HepG2 (cell line): ENCODE data around the gene NME7.

Experiments used
- ELF4 ChIP-seq: sonication (generic); formaldehyde crosslinking; IDR thresholded peaks from 2 replicates; pipeline ENCODE4 v1.5.0; 2020; ENCODE audit warnings: missing genetic modification reagents, mild to moderate bottlenecking, moderate library complexity, borderline replicate concordance
- HNRNPK ChIP-seq: fragments of 200-400 bp; formaldehyde crosslinking; IDR thresholded peaks from 2 replicates; pipeline ENCODE4 v1.6.1; 2018; ENCODE audit warnings: low read length, low read depth, moderate library complexity, mild to moderate bottlenecking; ENCODE audit not compliant: poor library complexity, severe bottlenecking
- MXD1 ChIP-seq: sonication (generic); formaldehyde crosslinking; IDR thresholded peaks from 2 replicates; pipeline ENCODE4 v1.4.0; 2020; ENCODE audit warnings: mild to moderate bottlenecking, missing genetic modification reagents
- ZNF430 ChIP-seq: sonication (generic); formaldehyde crosslinking; IDR thresholded peaks from 2 replicates; pipeline ENCODE4 v1.9.0; 2021; ENCODE audit warnings: mild to moderate bottlenecking, missing genetic modification reagents
- TF ChIP-seq, protein P1 (sequence below): sonication (generic); formaldehyde crosslinking; IDR thresholded peaks from 2 replicates; pipeline ENCODE4 v1.5.0; 2020; ENCODE audit warnings: mild to moderate bottlenecking, missing genetic modification reagents, moderate library complexity

DNA sequence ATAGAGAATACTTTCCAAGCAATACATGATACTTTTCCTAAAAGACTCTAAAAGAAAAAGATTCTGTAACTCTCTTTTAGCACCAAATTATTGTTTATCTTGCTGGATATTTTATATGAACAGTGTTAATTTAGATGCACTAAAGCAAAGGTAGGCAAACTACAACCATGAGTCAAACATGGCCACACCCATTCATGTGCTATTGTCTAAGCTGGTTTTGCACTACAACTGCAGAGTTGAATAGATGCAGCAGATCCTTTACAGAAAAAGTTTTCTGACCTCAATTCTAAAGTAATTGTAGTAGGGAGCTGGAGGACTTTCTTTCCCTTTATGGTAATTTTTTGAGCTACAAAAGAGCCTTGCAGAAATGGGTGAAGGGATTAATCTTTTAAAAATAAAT lies 19.8 kb upstream of the NME7 start:
- TF ChIP-seq, protein P1, sequence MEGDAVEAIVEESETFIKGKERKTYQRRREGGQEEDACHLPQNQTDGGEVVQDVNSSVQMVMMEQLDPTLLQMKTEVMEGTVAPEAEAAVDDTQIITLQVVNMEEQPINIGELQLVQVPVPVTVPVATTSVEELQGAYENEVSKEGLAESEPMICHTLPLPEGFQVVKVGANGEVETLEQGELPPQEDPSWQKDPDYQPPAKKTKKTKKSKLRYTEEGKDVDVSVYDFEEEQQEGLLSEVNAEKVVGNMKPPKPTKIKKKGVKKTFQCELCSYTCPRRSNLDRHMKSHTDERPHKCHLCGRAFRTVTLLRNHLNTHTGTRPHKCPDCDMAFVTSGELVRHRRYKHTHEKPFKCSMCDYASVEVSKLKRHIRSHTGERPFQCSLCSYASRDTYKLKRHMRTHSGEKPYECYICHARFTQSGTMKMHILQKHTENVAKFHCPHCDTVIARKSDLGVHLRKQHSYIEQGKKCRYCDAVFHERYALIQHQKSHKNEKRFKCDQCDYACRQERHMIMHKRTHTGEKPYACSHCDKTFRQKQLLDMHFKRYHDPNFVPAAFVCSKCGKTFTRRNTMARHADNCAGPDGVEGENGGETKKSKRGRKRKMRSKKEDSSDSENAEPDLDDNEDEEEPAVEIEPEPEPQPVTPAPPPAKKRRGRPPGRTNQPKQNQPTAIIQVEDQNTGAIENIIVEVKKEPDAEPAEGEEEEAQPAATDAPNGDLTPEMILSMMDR: no peak
- TF ChIP-seq ZNF430 (CRISPR knock-in tag) (no peak), HNRNPK (no peak), ELF4 (CRISPR knock-in tag) (no peak), MXD1 (CRISPR knock-in tag) (no peak)
